ENCODE results near the gene MYO5C.
"Not testable (repeated sequence)": the region's sequence is repeated elsewhere in the genome, so short reads cannot be mapped to it uniquely, and the experiment has no call there.

Gene MYO5C

DNA sequence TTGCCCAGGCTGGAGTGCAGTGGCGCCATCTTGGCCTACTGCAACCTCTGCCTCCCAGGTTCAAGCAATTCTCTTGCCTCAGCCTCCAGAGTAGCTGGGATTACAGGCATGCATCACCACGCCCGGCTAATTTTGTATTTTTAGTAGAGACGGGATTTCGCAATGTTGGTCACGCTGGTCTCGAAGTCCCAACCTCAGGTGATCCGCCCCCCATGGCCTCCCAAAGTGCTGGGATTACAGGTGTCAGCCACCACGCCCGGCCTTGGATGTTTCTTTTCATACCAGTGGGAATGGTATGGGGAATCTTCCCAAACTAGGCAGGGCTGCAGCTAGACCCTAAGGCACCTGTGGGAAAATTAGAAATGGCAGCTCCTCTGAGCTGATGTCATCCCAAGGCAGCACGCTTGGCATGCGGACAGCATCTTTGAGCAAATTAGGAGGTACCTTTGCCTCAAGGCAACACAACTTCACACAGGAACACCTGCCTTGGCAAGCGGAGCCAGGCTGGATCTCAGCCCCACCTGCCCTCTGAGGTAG lies 56.5 kb downstream of the MYO5C start:
- DNase-seq = not testable (repeated sequence)

DNA sequence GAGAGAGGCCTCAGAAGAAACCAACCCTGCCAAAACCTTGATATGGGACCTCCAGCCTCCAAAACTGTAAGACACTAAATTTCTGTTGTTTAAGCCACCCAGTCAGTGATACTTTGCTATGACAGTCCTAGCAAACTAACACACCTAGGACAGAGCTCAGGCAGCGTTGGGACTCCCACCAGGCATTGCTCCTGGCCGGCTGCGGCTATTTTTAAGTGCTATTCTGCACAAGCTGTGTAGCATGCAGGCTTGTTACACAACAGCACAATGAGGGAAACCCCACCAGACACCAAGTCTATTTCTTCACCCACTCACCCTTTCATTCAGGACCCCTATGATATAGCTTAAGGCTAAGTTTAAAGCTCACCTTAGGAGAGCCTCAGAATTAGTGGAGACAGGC lies 57.5 kb downstream of the MYO5C start:
- no peak for DNase-seq

DNA sequence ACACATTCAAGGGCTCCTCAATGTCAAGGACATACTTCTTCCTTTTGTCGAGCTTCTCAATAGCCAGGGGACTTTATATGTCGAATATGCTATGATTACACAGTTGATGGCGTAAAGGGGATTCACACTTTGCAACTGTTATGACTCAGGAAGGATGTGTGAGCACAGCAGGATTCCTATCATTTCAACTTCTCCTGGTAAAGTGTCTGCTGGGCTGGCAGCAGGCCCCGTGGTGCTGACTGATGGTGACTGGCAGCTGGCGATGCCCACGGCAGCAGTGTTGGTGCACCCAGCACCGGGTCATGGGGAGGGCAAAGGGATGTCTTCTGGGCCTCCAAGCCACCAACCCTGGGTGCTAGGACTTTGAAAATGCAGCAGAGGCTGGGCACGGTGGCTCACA lies 59.6 kb downstream of the MYO5C start:
- DNase-seq = no peak

GRCh38 chr15:52234596-52235541 lies 60.7 kb downstream of the MYO5C start:
- peak; percentile 22 for DNase-seq

- DNase-seq = no peak
These were observed 62.2 kb downstream of the MYO5C start for GRCh38 chr15:52233405-52233804.

DNA sequence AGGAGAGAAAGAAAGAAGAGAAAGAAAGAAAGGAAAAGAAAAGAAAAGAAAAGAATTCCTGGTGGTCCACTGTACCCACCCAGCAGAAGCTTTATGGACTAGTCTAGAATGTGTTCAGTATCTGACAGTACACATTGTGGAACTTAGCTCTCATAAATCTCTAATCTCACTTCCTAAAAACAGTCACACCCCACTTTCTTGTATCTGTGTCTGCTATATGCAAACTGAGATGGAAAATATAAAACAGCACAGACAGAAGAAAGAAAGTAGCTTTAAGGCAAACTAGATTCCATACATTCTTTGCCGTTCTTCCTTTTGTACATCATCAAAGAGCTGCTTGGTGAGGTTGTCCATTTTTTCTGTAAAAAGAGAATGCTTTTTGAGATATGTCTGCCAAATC lies 63.3 kb downstream of the MYO5C start:
- no peak for DNase-seq

- DNase-seq = no peak
These were observed 65.5 kb downstream of the MYO5C start for GRCh38 chr15:52230073-52230472.

GRCh38 chr15:52228921-52229320 lies 66.7 kb downstream of the MYO5C start:
- DNase-seq = no peak

- peak; percentile 82 for DNase-seq
These were observed 68.1 kb downstream of the MYO5C start for GRCh38 chr15:52227456-52227855.

DNA sequence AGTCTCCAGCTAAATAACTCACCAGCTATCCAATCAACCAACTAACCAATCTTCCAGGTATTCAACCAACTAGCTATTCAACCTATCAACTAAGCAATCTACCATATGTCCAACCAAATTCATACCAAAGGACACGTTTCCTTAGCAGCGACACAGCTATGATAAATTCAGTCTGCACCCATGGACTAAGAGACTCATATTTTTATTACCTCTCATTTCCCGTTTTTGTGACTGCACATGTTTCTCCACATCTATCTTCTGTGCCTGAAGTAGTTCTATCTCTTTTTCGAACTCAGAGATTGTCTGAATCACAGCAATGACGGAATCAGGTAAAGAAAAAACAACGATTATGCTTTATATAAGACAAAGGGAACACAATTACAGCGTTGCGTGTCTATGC lies 70.4 kb downstream of the MYO5C start:
- no peak for DNase-seq

GRCh38 chr15:52224211-52224610 lies 71.4 kb downstream of the MYO5C start:
- no peak for DNase-seq

DNA sequence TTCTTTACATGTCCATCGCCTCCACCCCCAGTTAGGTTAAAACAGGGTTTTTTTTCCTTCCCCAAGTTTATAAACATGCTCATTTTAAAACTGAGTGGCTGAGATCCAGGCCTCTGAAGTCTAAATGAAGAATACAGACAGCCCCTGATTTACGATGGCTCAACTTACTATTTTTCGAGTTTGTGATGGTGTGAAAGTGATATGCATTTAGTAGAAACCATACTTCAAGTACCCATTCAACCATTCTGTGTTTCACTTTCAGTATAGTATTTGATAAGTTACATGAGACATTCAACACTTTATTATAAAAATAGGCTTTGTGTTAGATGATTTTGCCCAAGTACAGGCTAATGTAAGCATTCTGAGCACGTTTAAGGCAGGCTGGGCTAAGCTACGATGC lies 73.9 kb downstream of the MYO5C start:
- DNase-seq = peak; percentile 8

DNA sequence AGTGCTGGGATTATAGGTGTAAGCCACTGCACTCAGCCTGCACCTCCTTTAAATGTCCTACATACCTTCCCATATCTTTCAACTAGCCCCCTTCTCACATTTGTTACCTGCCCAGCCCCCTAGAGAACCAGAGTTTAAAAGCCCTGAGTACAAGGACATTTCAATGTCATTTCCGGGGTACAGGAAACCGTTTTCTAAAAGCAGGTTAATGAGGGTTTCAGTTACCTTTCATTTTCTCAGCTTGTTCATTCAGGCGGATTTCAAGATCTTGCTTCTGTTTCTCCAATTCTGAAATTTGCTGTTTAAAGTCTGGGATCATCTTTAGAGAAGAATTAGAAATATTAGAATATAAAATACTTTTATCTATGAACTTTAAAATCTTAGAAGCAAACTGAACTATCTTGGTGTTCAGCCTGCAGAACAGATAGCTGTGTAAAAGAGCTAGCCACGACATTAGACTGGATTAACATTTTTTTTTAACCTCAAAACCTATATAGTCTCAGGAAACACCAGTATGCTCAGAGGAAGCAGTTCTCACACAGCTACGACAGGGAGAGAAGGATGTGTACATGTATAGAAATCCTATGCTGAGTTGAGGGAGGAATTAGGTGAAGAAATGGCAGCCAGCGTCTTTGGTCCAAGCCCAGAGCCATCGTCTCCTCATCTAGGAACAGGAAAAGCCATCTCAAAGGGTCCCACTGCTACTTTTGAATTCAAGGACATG lies 74.5 kb downstream of the MYO5C start:
- DNase-seq = peak; percentile 45

DNA sequence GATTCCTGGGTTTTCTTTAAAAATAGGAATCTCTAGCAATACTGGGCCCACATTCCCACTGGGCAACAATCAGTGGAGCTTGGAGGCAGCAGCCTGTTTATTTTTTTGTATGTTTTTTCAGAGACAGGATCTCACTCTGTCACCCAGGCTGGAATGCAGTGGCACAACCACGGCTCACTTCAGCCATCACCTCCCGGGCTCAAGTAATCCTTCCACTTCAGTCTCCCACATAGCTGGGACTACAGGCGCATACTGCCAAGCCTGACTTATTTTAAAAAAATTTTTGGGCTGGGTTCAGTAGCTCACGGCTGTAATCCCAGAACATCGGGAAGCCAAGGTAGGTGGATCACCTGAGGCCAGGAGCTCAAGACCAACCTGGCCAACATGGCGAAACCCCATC lies 75.4 kb downstream of the MYO5C start:
- no peak for DNase-seq

DNA sequence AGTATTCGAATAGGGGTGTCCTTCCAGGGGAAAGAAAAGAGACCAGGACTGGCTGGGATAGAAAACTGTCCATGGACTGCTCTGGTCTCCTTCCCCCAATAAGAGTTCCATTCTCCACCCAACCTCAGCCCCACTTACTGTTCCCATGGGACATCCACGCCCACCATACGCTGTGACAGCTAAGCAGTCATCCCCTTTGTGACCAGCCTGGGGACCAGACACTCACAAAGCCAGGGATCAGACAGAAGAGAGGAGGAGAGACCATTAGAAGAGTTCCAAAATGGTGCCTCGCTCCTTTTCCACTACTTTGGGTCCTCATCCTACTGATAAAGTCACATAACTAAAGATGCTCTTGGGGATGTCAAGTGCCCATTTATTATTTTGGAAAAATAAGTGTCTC lies 76.8 kb downstream of the MYO5C start:
- DNase-seq = no peak

- no peak for DNase-seq
These were observed 77.2 kb downstream of the MYO5C start for GRCh38 chr15:52218371-52218770.

DNA sequence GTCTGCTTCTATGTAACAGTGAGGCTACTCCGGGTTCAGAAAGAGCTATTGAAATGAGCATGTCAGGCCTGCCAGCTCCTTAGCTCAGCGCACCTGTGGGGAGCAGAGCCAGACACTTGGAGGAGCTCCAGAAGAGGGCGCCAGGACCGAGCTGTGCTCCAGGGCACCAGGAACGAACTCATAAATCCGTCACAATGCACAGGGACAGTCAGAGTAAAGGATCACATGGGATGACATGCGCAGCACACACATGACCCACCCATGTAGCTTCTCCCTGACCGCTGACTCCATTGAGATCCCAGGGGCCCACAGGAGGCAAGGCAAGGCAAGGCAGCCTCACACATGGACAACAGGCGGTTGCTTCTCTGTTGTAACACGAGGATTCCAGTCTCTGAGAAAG lies 78.4 kb downstream of the MYO5C start:
- peak; percentile 24 for DNase-seq

DNA sequence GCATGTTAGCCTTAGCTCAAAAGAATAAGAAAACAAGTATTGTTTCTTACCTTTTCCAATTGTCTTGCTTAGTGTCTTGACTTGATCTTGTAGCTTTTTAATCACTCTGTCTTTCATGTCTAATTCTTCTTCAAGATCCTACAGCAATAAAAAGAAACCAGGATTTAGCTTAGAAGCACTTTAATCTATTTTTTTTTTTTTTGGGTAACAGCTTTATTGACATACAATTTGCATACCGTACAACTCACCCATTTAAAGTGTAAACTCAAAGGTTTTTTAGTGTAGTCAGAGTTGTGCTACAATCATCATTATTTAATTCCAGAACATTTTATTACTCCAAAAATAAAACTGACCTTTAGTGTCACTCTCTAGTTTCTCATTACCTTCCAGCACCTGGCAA lies 81.1 kb downstream of the MYO5C start:
- no peak for DNase-seq

DNA sequence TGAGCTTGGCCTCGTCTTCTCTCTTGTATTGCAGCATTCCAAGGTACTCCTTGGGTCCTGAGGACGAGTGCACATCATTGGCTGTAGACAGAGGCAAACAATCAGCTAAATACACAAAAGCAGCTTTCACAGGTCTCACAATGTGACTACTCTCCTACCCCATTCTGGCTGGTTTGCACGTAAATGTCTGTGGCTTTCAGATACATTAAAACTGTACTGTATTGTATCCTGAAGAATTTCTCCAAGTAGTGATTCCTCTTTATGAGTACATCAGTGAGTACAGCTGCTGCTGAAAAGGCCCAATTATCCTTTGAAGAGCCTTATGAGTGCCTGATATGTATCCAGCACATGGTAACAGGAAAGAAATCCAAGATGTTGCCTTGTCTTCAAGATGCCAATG lies 82.4 kb downstream of the MYO5C start:
- no peak for DNase-seq

DNA sequence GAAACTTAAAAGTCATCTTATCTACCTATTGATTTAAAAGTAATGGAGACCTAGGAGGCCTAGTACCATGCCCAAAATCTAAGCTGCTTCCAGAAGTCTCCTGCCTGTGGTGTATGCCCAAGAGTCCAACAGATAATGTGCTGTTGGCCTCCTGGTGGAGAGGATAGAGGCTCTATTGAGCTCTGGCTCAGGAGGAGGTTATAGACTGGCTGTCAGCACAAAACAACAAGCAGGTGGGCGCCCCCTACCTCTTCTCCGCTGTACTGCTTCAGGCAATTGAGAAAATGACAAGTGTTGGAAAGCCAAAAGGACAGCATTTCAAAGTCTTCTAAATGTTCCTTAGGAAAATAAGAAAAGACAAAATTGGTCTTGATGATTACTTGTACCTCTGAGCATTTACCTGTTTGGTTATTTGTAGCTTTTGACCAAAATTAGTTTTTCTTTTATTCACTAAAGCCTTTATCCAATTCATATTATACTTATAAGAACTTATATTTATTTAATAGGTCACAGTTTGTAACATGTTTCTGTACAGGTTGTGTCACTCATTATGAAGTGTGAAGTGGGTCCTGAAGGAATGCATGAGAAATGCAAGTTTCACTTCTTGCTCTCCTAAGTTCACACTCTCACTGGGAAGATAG lies 87.2 kb downstream of the MYO5C start:
- DNase-seq = peak; percentile 78

DNA sequence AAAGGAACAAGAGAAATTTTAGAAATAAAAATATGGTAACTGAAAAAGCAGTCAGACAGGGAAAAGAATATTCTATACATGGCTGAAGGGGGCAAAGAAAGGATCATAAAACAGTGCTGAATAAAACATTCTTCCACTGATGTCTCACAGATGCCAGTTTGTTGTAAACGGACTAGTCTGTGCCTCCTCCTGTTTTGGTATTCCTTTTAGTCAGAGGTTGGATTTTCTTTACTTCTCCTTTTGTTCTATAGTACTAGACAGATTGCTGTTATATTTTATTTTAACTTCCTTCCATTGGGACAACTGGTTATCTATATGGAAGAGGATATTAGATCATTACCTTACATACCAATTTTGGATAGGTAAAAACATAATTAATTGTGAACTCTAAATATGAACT lies 88.4 kb downstream of the MYO5C start:
- DNase-seq = no peak

- no peak for DNase-seq
These were observed 89.2 kb downstream of the MYO5C start for GRCh38 chr15:52206446-52206845.

DNA sequence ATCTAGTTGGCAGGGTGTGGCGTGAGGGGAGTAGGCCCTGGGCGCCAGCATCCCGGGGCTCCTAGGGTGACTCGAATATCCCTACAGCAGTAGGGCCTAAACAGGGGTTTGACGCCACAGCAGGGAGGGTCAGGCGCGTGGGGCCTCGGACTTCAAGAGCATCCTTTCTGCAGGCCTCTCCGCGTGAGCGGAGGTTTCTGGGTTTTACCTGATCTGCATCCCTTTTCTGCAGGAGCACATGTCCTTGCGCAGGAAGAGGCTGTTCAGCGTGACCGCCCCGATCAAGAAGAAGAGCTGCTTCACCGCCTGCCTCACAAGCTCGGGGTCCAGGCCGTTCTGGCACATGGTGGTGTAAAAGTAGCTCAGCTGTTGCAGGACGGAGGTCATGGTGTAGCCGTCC lies 90.9 kb downstream of the MYO5C start:
- no peak for DNase-seq

All from CD4-positive, alpha-beta T cell treated with Interleukin-12 subunit alpha and Interleukin-12 subunit beta, for 1 hour (primary cell).